Left lung (tissue), 10 donors: ENCODE data around the gene MYO19. TPM values are rescaled to one million over a fixed set of nuclear protein-coding genes. Genes with fewer than 3 reads are reported as not detected.
A peak's percentile ranks its signal among the peaks of the same experiment; 100 is the strongest.
"Not testable (repeated sequence)": the region's sequence is repeated elsewhere in the genome, so short reads cannot be mapped to it uniquely, and the experiment has no call there.

Source experiments
- ATAC-seq: fragments of 200-7000 bp; cut with Tn5 transposase; one replicate; pipeline ENCODE4 v1.9.1; 2020; ENCODE audit warnings: moderate library complexity
- DNase-seq, 4 donors: peaks; one replicate each; pipeline ENCODE4 v3.0.0-alpha.2; 2013 to 2020
- H3K27ac ChIP-seq, 2 donors: fragments of 200-600 bp; sonication (generic) in 1 of 2; one replicate each; pipeline versions ENCODE4 v1.5.0 to v1.8.0; 2020 to 2021
- H3K27me3 ChIP-seq, 2 donors: fragments of 200-600 bp; sonication (generic) in 1 of 2; one replicate each; pipeline versions ENCODE4 v1.5.0 to v1.8.0; 2020 to 2021
- H3K36me3 ChIP-seq, 2 donors: fragments of 200-600 bp; sonication (generic) in 1 of 2; one replicate each; pipeline versions ENCODE4 v1.5.0 to v1.8.0; 2020 to 2021
- H3K4me1 ChIP-seq, 2 donors: fragments of 200-600 bp; one replicate each; pipeline ENCODE4 v1.8.0; 2021
- H3K4me3 ChIP-seq, 2 donors: fragments of 200-600 bp; sonication (generic) in 1 of 2; one replicate each; pipeline versions ENCODE4 v1.5.0 to v1.8.0; 2020 to 2021; ENCODE audit warnings: mild to moderate bottlenecking in 1 of 2
- H3K9me3 ChIP-seq, 2 donors: fragments of 200-600 bp; sonication (generic) in 1 of 2; one replicate each; pipeline versions ENCODE4 v1.5.0 to v1.8.0; 2020 to 2021
- intact Hi-C, 2 donors: fragments of 100-400 bp; cut with DNase I; formaldehyde crosslinking; loops; one replicate each; pipeline versions ENCODE4 v1.11.2 to v1.14.2; 2022
- polyA plus RNA-seq, 6 donors: library from polyadenylated mRNA; unstranded; fragments of 120-200 nt; gene quantifications; one replicate each; pipeline ENCODE4 v1.2.1, GENCODE V29; 2013; ENCODE audit not compliant: insufficient read length in 6 of 6
- total RNA-seq, 2 donors: library from RNA; stranded (reverse); fragmentation: NEBNext Ultra II Directional; extraction: Animal tissue kit (Norgen Biotek cat#: 25700); gene quantifications; one replicate each; pipeline ENCODE4 v1.2.1, GENCODE V29; 2021
- TF ChIP-seq, protein P1 (sequence below), 2 donors: fragments of 200-600 bp; sonication (generic) in 1 of 2; IDR thresholded peaks; one replicate each; pipeline versions ENCODE4 v1.5.0 to v1.8.0; 2021; ENCODE audit warnings: antibody characterized with exemption in 2 of 2
- donor health status: DM: no; HTN: yes; CAD: no.
- donor health status: DM: no; HTN: no; CAD: no.

The MYO19 gene
- total and polyA plus RNA-seq, 8 donors = 45.7 to 80.8 (median 50.8) TPM

DNA sequence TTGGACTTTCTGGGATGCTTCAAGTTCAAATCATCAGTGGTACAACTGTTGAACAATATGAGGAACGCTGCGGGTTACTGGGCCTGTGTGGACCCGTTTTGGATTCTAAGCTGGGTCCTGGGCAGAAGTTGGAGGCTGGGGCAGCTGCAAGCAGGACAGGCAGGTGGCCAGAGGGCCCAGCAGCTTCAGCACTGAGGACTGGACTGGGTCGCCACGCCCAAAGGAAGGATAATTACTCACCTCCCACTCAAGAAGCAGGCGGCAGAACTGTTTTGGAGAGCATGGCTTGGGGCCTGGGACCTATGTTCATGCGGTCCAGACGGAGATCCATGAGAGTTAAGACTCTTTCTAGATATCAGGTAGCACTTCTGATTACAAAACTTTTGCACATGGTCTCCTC lies 49.6 kb downstream of the MYO19 start:
- Histone ChIP-seq H3K4me1 (peaks cover 16 to 44% of the 10 kb centered on the region in 2 donors), H3K27ac (no peak overlapping the region), H3K4me3 (no peak overlapping the region), H3K9me3 (no peaks in the 10 kb centered on the region), H3K27me3 (peaks cover 3 to 40% of the 10 kb centered on the region in 2 donors), H3K36me3 (no peaks in the 10 kb centered on the region)
- DNase-seq (no peak), ATAC-seq (no peak)
- TF ChIP-seq, protein P1, sequence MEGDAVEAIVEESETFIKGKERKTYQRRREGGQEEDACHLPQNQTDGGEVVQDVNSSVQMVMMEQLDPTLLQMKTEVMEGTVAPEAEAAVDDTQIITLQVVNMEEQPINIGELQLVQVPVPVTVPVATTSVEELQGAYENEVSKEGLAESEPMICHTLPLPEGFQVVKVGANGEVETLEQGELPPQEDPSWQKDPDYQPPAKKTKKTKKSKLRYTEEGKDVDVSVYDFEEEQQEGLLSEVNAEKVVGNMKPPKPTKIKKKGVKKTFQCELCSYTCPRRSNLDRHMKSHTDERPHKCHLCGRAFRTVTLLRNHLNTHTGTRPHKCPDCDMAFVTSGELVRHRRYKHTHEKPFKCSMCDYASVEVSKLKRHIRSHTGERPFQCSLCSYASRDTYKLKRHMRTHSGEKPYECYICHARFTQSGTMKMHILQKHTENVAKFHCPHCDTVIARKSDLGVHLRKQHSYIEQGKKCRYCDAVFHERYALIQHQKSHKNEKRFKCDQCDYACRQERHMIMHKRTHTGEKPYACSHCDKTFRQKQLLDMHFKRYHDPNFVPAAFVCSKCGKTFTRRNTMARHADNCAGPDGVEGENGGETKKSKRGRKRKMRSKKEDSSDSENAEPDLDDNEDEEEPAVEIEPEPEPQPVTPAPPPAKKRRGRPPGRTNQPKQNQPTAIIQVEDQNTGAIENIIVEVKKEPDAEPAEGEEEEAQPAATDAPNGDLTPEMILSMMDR (IDR thresholded peaks at IDR 0.05) = no peak
- intact Hi-C loops = no loop called here

GRCh38 chr17:36484021-36484420 lies 50.6 kb downstream of the MYO19 start:
- H3K36me3 ChIP-seq, ATAC-seq, H3K4me3 ChIP-seq, DNase-seq, H3K27ac ChIP-seq, intact Hi-C loops, H3K9me3 ChIP-seq: not testable (repeated sequence)
- Histone ChIP-seq H3K27me3 (peaks cover 3 to 50% of the 10 kb centered on the region in 2 donors), H3K4me1 (peaks cover 16 to 44% of the 10 kb centered on the region in 2 donors)

DNA sequence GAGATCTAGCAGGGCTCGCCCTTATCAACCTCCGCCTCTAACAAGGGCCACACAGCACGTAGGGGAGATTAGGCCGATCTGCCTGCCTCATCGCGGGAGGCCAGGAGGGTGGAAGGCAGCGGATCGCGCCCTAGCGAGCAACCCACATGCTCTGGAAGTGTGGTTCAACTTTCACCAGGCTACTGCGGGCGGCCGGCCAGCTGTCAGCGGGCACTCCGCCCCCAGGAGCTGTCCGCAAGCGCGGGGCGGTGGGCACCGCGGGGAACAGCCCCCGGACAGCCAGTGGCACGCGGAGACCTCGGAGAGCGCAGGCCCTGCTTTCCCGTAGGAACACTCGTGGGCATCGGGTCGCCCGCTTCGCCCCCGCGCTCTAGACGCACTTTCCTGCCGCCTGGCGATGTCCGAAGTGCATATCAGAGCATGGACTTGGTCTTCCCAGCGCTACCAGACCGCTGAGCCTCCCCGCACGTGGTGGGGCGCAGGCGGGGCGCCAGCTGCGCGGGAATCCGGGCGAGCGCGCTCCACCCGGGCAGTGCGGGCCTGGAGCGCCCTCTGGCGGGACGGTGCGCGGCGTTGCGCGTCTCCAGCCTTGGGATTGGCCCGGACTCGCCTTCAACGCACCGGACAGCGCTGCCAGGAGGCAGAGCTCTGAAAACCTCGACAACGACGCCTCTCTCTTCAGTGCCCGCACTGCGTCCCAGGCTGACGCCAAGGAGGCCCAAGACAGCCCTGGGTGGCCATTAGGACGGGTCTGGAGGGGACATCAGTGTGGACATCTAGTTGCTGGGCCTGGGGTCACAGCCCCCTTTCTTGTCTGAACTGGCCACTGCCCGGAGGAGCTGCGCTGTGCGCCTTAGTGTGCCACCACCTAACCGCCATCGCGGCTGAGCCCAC lies 51.8 kb downstream of the MYO19 start:
- intact Hi-C loops = no loop called here
- ATAC-seq (peak; percentile 92), DNase-seq (peak; percentile 77 to 96 (median 84))
- Histone ChIP-seq H3K27ac (no peak overlapping the region), H3K9me3 (no peaks in the 10 kb centered on the region), H3K4me1 (peaks cover 16 to 32% of the 10 kb centered on the region in 2 donors), H3K4me3 (peak overlapping the region; percentile 16 to 41), H3K36me3 (no peaks in the 10 kb centered on the region), H3K27me3 (peaks cover 3 to 60% of the 10 kb centered on the region in 2 donors)
- TF ChIP-seq, protein P1 (IDR thresholded peaks at IDR 0.05) = peak; percentile 83 to 98

DNA sequence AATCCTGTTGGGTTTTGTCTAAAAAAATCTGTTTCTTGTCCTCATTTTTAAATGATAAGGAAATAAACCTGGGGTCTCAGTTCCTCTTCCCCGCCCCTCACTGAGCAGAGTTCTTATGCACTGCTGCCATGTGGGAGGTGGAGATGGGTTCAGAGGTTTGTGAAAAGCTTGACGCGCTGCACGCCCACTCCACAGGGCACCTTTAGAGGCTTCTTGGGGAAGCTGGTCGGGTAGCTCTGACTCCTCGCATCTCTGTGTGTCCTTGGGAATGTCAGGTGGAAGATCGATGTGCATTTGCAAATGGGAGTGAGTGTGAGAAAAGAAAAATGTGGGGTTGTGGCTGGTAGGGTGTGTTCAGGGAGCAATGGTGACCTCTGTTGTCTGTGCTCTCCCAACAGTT lies 52.8 kb downstream of the MYO19 start:
- H3K4me1 ChIP-seq = peaks cover 12 to 23% of the 10 kb centered on the region in 2 donors
- TF ChIP-seq, protein P1 (IDR thresholded peaks at IDR 0.05) = no peak
- no peaks in the 10 kb centered on the region for H3K9me3 ChIP-seq
- no peak for ATAC-seq
- intact Hi-C loops = no loop called here
- no peak for DNase-seq
- no peak overlapping the region for H3K4me3 ChIP-seq
- H3K36me3 ChIP-seq = no peaks in the 10 kb centered on the region
- peaks cover 3 to 60% of the 10 kb centered on the region in 2 donors for H3K27me3 ChIP-seq
- no peak overlapping the region for H3K27ac ChIP-seq

DNA sequence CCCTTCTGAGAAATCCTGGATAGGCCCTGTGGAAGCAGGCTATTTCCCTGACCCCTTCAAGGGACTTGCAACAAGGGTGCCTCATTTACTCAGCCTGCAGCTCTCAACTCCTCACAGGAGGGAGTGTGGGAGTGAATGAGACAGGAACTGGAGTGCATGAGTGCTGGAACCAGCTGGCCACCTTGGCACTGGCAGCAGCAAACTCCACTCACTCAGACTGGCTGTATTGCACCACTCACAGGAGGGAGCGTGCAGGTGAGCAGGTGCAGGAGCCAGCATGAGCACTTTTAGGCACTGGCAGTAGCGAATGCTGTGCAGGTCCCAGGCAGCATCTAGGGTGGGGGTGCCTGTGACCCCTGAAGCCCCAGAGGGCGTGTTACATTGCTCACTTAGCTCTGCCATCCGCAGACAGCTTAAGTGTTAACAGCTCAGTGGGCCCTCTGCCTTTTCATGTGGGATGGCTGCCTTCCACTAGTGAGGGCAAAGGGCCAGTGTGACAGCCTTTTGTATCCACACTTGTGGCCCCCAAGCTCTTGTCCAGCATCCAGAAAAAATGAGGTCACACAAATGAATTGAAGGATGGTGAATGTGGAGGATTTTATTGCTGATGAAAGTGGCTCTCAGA lies 59.2 kb downstream of the MYO19 start:
- Histone ChIP-seq H3K4me1 (no peaks in the 10 kb centered on the region), H3K27me3 (peaks cover 0 to 29% of the 10 kb centered on the region in 2 donors), H3K4me3 (no peak overlapping the region), H3K9me3 (no peaks in the 10 kb centered on the region), H3K36me3 (no peaks in the 10 kb centered on the region), H3K27ac (no peak overlapping the region)
- TF ChIP-seq, protein P1 (IDR thresholded peaks at IDR 0.05) = no peak
- intact Hi-C loops = no loop called here
- ATAC-seq = no peak
- DNase-seq = no peak
